ENCODE data around the gene UNC5B. TPM values are rescaled to one million over a fixed set of nuclear protein-coding genes. Genes with fewer than 3 reads are reported as not detected.

Gene UNC5B
- polyA plus RNA-seq, 1 experiment: 27.4 TPM

GRCh38 chr10:71251319-71251718, 38.9 kb downstream of the UNC5B start:
- CTCF ChIA-PET: interaction anchor here (8.2 kb wide), 1 partner anchor 17 kb away, joined by 48 read pairs; no protein-coding TSS in a partner anchor
- no peak for TF ChIP-seq CTCF (IDR thresholded peaks at IDR 0.05; ENCODE audit: insufficient read depth, low read depth, low read length)
- H3K4me3 ChIP-seq (ENCODE audit: low read depth, low read length): no peak overlapping the region
- H3K36me3 ChIP-seq (ENCODE audit: control insufficient read depth, insufficient read depth, low read length): no peaks in the 10 kb centered on the region
- POLR2A ChIA-PET: no interaction called here
- H3K27me3 ChIP-seq (ENCODE audit: control insufficient read depth, insufficient read depth, low read length): no peaks in the 10 kb centered on the region
- DNase-seq (ENCODE audit: low read depth): no peak

- Histone ChIP-seq H3K4me3 (ENCODE audit: low read depth, low read length) (no peak overlapping the region), H3K27me3 (ENCODE audit: control insufficient read depth, insufficient read depth, low read length) (no peaks in the 10 kb centered on the region), H3K36me3 (ENCODE audit: control insufficient read depth, insufficient read depth, low read length) (no peaks in the 10 kb centered on the region)
- DNase-seq (ENCODE audit: low read depth): no peak
- CTCF ChIA-PET: interaction anchor here (1.3 kb wide), 1 partner anchor 16 kb away, joined by 3 read pairs; no protein-coding TSS in a partner anchor
- TF ChIP-seq CTCF (IDR thresholded peaks at IDR 0.05; ENCODE audit: insufficient read depth, low read depth, low read length): no peak
- POLR2A ChIA-PET: no interaction called here
These were observed 39.9 kb downstream of the UNC5B start for GRCh38 chr10:71252220-71252619.

- DNase-seq (ENCODE audit: low read depth): no peak
- Histone ChIP-seq H3K4me3 (ENCODE audit: low read depth, low read length) (no peak overlapping the region), H3K36me3 (ENCODE audit: control insufficient read depth, insufficient read depth, low read length) (no peaks in the 10 kb centered on the region), H3K27me3 (ENCODE audit: control insufficient read depth, insufficient read depth, low read length) (no peaks in the 10 kb centered on the region)
- ChIA-PET POLR2A (no interaction called here), CTCF (interaction anchor here (2.7 kb wide), 1 partner anchor 15 kb away, joined by 11 read pairs; no protein-coding TSS in a partner anchor)
- TF ChIP-seq CTCF (IDR thresholded peaks at IDR 0.05; ENCODE audit: insufficient read depth, low read depth, low read length): no peak
These were observed 41.8 kb downstream of the UNC5B start for GRCh38 chr10:71253981-71254818.

GRCh38 chr10:71254834-71255549, 42.6 kb downstream of the UNC5B start:
- Histone ChIP-seq H3K36me3 (ENCODE audit: control insufficient read depth, insufficient read depth, low read length) (no peaks in the 10 kb centered on the region), H3K4me3 (ENCODE audit: low read depth, low read length) (no peak overlapping the region), H3K27me3 (ENCODE audit: control insufficient read depth, insufficient read depth, low read length) (no peaks in the 10 kb centered on the region)
- no peak for TF ChIP-seq CTCF (IDR thresholded peaks at IDR 0.05; ENCODE audit: insufficient read depth, low read depth, low read length)
- POLR2A ChIA-PET: no interaction called here
- CTCF ChIA-PET: interaction anchor here (0.6 to 2.7 kb wide), 5 partner anchors 10 to 41 kb away, joined by 3 to 11 read pairs (median 4); no protein-coding TSS in a partner anchor
- DNase-seq (ENCODE audit: low read depth): no peak

GRCh38 chr10:71255550-71255807, 43.1 kb downstream of the UNC5B start:
- no peak for TF ChIP-seq CTCF (IDR thresholded peaks at IDR 0.05; ENCODE audit: insufficient read depth, low read depth, low read length)
- ChIA-PET CTCF (interaction anchor here (0.6 to 2.7 kb wide), 6 partner anchors 8 to 42 kb away, joined by 3 to 11 read pairs (median 4); no protein-coding TSS in a partner anchor), POLR2A (no interaction called here)
- no peak for DNase-seq (ENCODE audit: low read depth)
- H3K36me3 ChIP-seq (ENCODE audit: control insufficient read depth, insufficient read depth, low read length): no peaks in the 10 kb centered on the region
- H3K4me3 ChIP-seq (ENCODE audit: low read depth, low read length): no peak overlapping the region
- no peaks in the 10 kb centered on the region for H3K27me3 ChIP-seq (ENCODE audit: control insufficient read depth, insufficient read depth, low read length)
